ENCODE results near the gene FBXO48.

The FBXO48 gene

GRCh38 chr2:68469935-68470334 lies 2.8 kb upstream of the FBXO48 start:
- H3K27me3 ChIP-seq (ENCODE audit: low read depth, low read length) = no peaks in the 10 kb centered on the region
- H3K4me1 ChIP-seq (ENCODE audit: control insufficient read depth in 1 of 2, insufficient read depth in 2 of 2, low read length in 2 of 2) = peaks cover 0 to 12% of the 10 kb centered on the region in 2 donors
- no peak overlapping the region for H3K27ac ChIP-seq (ENCODE audit: low read length)
- H3K36me3 ChIP-seq (ENCODE audit: control insufficient read depth in 1 of 2, insufficient read depth in 2 of 2, low read length in 2 of 2) = peaks cover 0 to 6% of the 10 kb centered on the region in 2 donors
- H3K9me3 ChIP-seq (ENCODE audit: control insufficient read depth in 1 of 2, low read length in 2 of 2) = no peaks in the 10 kb centered on the region
- H3K4me3 ChIP-seq (ENCODE audit: low read depth in 1 of 2, low read length in 2 of 2) = no peak overlapping the region

GRCh38 chr2:68468801-68469200 lies 1.7 kb upstream of the FBXO48 start:
- Histone ChIP-seq H3K27me3 (ENCODE audit: low read depth, low read length) (no peaks in the 10 kb centered on the region), H3K9me3 (ENCODE audit: control insufficient read depth in 1 of 2, low read length in 2 of 2) (no peaks in the 10 kb centered on the region), H3K36me3 (ENCODE audit: control insufficient read depth in 1 of 2, insufficient read depth in 2 of 2, low read length in 2 of 2) (peaks cover 0 to 6% of the 10 kb centered on the region in 2 donors), H3K4me1 (ENCODE audit: control insufficient read depth in 1 of 2, insufficient read depth in 2 of 2, low read length in 2 of 2) (peaks cover 0 to 12% of the 10 kb centered on the region in 2 donors), H3K27ac (ENCODE audit: low read length) (no peak overlapping the region), H3K4me3 (ENCODE audit: low read depth in 1 of 2, low read length in 2 of 2) (peak overlapping the region in 1 of 2 donors; percentile 72)

- Histone ChIP-seq H3K4me1 (ENCODE audit: control insufficient read depth in 1 of 2, insufficient read depth in 2 of 2, low read length in 2 of 2) (peaks cover 0 to 16% of the 10 kb centered on the region in 2 donors), H3K9me3 (ENCODE audit: control insufficient read depth in 1 of 2, low read length in 2 of 2) (no peaks in the 10 kb centered on the region), H3K4me3 (ENCODE audit: low read depth in 1 of 2, low read length in 2 of 2) (peak overlapping the region; percentile 92 to 93)
These were observed 367 bp downstream of the FBXO48 start for GRCh38 chr2:68466778-68467076.

GRCh38 chr2:68466361-68466777 lies 725 bp downstream of the FBXO48 start:
- H3K9me3 ChIP-seq (ENCODE audit: control insufficient read depth in 1 of 2, low read length in 2 of 2) = no peaks in the 10 kb centered on the region
- peak overlapping the region; percentile 92 to 93 for H3K4me3 ChIP-seq (ENCODE audit: low read depth in 1 of 2, low read length in 2 of 2)
- peaks cover 0 to 6% of the 10 kb centered on the region in 2 donors for H3K36me3 ChIP-seq (ENCODE audit: control insufficient read depth in 1 of 2, insufficient read depth in 2 of 2, low read length in 2 of 2)
- H3K27me3 ChIP-seq (ENCODE audit: low read depth, low read length) = no peaks in the 10 kb centered on the region
- peaks cover 0 to 16% of the 10 kb centered on the region in 2 donors for H3K4me1 ChIP-seq (ENCODE audit: control insufficient read depth in 1 of 2, insufficient read depth in 2 of 2, low read length in 2 of 2)
- H3K27ac ChIP-seq (ENCODE audit: low read length) = peak overlapping the region; percentile 82

More at GRCh38 chr2:68466778-68467076, 367 bp downstream of the FBXO48 start:
- peaks cover 0 to 6% of the 10 kb centered on the region in 2 donors for H3K36me3 ChIP-seq (ENCODE audit: control insufficient read depth in 1 of 2, insufficient read depth in 2 of 2, low read length in 2 of 2)
- peak overlapping the region; percentile 82 for H3K27ac ChIP-seq (ENCODE audit: low read length)
- H3K27me3 ChIP-seq (ENCODE audit: low read depth, low read length) = no peaks in the 10 kb centered on the region

GRCh38 chr2:68465081-68465916 lies 1.8 kb downstream of the FBXO48 start:
- Histone ChIP-seq H3K36me3 (ENCODE audit: control insufficient read depth in 1 of 2, insufficient read depth in 2 of 2, low read length in 2 of 2) (peaks cover 0 to 6% of the 10 kb centered on the region in 2 donors), H3K4me1 (ENCODE audit: control insufficient read depth in 1 of 2, insufficient read depth in 2 of 2, low read length in 2 of 2) (peaks cover 0 to 16% of the 10 kb centered on the region in 2 donors), H3K27me3 (ENCODE audit: low read depth, low read length) (no peaks in the 10 kb centered on the region), H3K4me3 (ENCODE audit: low read depth in 1 of 2, low read length in 2 of 2) (no peak overlapping the region), H3K27ac (ENCODE audit: low read length) (no peak overlapping the region), H3K9me3 (ENCODE audit: control insufficient read depth in 1 of 2, low read length in 2 of 2) (no peaks in the 10 kb centered on the region)

GRCh38 chr2:68464651-68465050 lies 2.4 kb downstream of the FBXO48 start:
- Histone ChIP-seq H3K27ac (ENCODE audit: low read length) (no peak overlapping the region), H3K9me3 (ENCODE audit: control insufficient read depth in 1 of 2, low read length in 2 of 2) (no peaks in the 10 kb centered on the region), H3K27me3 (ENCODE audit: low read depth, low read length) (no peaks in the 10 kb centered on the region), H3K4me3 (ENCODE audit: low read depth in 1 of 2, low read length in 2 of 2) (no peak overlapping the region), H3K36me3 (ENCODE audit: control insufficient read depth in 1 of 2, insufficient read depth in 2 of 2, low read length in 2 of 2) (peaks cover 0 to 6% of the 10 kb centered on the region in 2 donors), H3K4me1 (ENCODE audit: control insufficient read depth in 1 of 2, insufficient read depth in 2 of 2, low read length in 2 of 2) (peaks cover 0 to 16% of the 10 kb centered on the region in 2 donors)

- Histone ChIP-seq H3K4me1 (ENCODE audit: control insufficient read depth in 1 of 2, insufficient read depth in 2 of 2, low read length in 2 of 2) (peaks cover 0 to 11% of the 10 kb centered on the region in 2 donors), H3K4me3 (ENCODE audit: low read depth in 1 of 2, low read length in 2 of 2) (no peak overlapping the region), H3K27me3 (ENCODE audit: low read depth, low read length) (no peaks in the 10 kb centered on the region), H3K27ac (ENCODE audit: low read length) (no peak overlapping the region), H3K36me3 (ENCODE audit: control insufficient read depth in 1 of 2, insufficient read depth in 2 of 2, low read length in 2 of 2) (peaks cover 0 to 6% of the 10 kb centered on the region in 2 donors), H3K9me3 (ENCODE audit: control insufficient read depth in 1 of 2, low read length in 2 of 2) (no peaks in the 10 kb centered on the region)
These were observed 3.7 kb downstream of the FBXO48 start for GRCh38 chr2:68463287-68463877.

GRCh38 chr2:68458981-68459380 lies 8.1 kb downstream of the FBXO48 start:
- Histone ChIP-seq H3K4me3 (ENCODE audit: low read depth in 1 of 2, low read length in 2 of 2) (no peak overlapping the region), H3K27me3 (ENCODE audit: low read depth, low read length) (no peaks in the 10 kb centered on the region), H3K4me1 (ENCODE audit: control insufficient read depth in 1 of 2, insufficient read depth in 2 of 2, low read length in 2 of 2) (peaks cover 0 to 4% of the 10 kb centered on the region in 2 donors), H3K27ac (ENCODE audit: low read length) (no peak overlapping the region), H3K36me3 (ENCODE audit: control insufficient read depth in 1 of 2, insufficient read depth in 2 of 2, low read length in 2 of 2) (no peaks in the 10 kb centered on the region), H3K9me3 (ENCODE audit: control insufficient read depth in 1 of 2, low read length in 2 of 2) (no peaks in the 10 kb centered on the region)

GRCh38 chr2:68456198-68456597 lies 10.9 kb downstream of the FBXO48 start:
- no peaks in the 10 kb centered on the region for H3K4me1 ChIP-seq (ENCODE audit: control insufficient read depth in 1 of 2, insufficient read depth in 2 of 2, low read length in 2 of 2)
- no peaks in the 10 kb centered on the region for H3K27me3 ChIP-seq (ENCODE audit: low read depth, low read length)
- H3K36me3 ChIP-seq (ENCODE audit: control insufficient read depth in 1 of 2, insufficient read depth in 2 of 2, low read length in 2 of 2) = no peaks in the 10 kb centered on the region
- no peaks in the 10 kb centered on the region for H3K9me3 ChIP-seq (ENCODE audit: control insufficient read depth in 1 of 2, low read length in 2 of 2)
- no peak overlapping the region for H3K4me3 ChIP-seq (ENCODE audit: low read depth in 1 of 2, low read length in 2 of 2)
- H3K27ac ChIP-seq (ENCODE audit: low read length) = no peak overlapping the region

- H3K36me3 ChIP-seq (ENCODE audit: control insufficient read depth in 1 of 2, insufficient read depth in 2 of 2, low read length in 2 of 2) = no peaks in the 10 kb centered on the region
- no peaks in the 10 kb centered on the region for H3K4me1 ChIP-seq (ENCODE audit: control insufficient read depth in 1 of 2, insufficient read depth in 2 of 2, low read length in 2 of 2)
- H3K27ac ChIP-seq (ENCODE audit: low read length) = no peak overlapping the region
- no peaks in the 10 kb centered on the region for H3K9me3 ChIP-seq (ENCODE audit: control insufficient read depth in 1 of 2, low read length in 2 of 2)
- H3K4me3 ChIP-seq (ENCODE audit: low read depth in 1 of 2, low read length in 2 of 2) = no peak overlapping the region
- H3K27me3 ChIP-seq (ENCODE audit: low read depth, low read length) = no peaks in the 10 kb centered on the region
These were observed 12.4 kb downstream of the FBXO48 start for GRCh38 chr2:68454719-68455118.

- no peaks in the 10 kb centered on the region for H3K36me3 ChIP-seq (ENCODE audit: control insufficient read depth in 1 of 2, insufficient read depth in 2 of 2, low read length in 2 of 2)
- peaks cover 0 to 4% of the 10 kb centered on the region in 2 donors for H3K9me3 ChIP-seq (ENCODE audit: control insufficient read depth in 1 of 2, low read length in 2 of 2)
These were observed 13.2 kb downstream of the FBXO48 start for GRCh38 chr2:68453761-68454360.

More at GRCh38 chr2:68453761-68454360, 13.2 kb downstream of the FBXO48 start:
- Histone ChIP-seq H3K27me3 (ENCODE audit: low read depth, low read length) (no peaks in the 10 kb centered on the region), H3K27ac (ENCODE audit: low read length) (no peak overlapping the region), H3K4me3 (ENCODE audit: low read depth in 1 of 2, low read length in 2 of 2) (no peak overlapping the region), H3K4me1 (ENCODE audit: control insufficient read depth in 1 of 2, insufficient read depth in 2 of 2, low read length in 2 of 2) (no peaks in the 10 kb centered on the region)
